ENCODE measurements around the gene PRPF40B.

DNA sequence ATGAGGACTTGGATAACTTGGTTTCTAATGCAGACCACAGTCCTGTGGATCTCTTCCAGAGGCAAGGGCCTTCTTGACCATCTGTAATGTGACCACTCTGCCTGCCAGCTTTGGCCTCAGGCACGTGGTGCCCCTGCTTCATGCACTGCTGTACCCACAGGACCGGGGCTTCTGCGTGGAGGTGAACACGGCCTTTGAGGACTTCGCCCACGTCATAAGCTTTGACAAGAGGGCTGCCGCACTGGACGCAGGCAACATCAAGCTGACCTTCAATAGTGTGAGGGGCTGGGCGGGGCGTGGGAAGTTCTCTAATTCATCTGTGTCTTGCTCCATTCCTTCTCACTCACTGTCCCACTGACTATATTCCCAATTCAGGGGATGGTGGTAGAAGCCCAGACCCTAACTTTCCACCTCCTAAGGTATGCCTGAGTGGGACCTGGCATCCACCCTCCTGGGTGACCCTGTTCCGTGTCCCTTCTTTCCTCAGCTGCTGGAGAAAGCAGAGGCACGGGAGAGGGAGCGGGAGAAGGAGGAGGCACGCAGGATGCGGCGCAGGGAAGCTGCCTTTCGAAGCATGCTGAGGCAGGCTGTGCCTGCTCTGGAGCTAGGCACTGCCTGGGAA is 18.5 kb downstream of the PRPF40B start:
- TF ChIP-seq CTCF (IDR thresholded peaks at IDR 0.05; ENCODE audit: low read depth, low read length, poor library complexity, severe bottlenecking) (no peak), EZH2phosphoT487 (IDR thresholded peaks at IDR 0.05; ENCODE audit: borderline replicate concordance, low read length) (no peak)
